Activated naive CD8-positive, alpha-beta T cell treated with anti-CD3 and anti-CD28 coated beads, Interleukin-2, amount 50 U/mL, for 16 hours (primary cell): Measurements from ENCODE around the gene TPSD1.
"Not testable (repeated sequence)": the region's sequence is repeated elsewhere in the genome, so short reads cannot be mapped to it uniquely, and the experiment has no call there.

Source experiments
- DNase-seq: peaks from one replicate; pipeline ENCODE4 v3.0.0-alpha.2; 2020; ENCODE audit warnings: low read depth, low spot score

TPSD1 gene

DNA sequence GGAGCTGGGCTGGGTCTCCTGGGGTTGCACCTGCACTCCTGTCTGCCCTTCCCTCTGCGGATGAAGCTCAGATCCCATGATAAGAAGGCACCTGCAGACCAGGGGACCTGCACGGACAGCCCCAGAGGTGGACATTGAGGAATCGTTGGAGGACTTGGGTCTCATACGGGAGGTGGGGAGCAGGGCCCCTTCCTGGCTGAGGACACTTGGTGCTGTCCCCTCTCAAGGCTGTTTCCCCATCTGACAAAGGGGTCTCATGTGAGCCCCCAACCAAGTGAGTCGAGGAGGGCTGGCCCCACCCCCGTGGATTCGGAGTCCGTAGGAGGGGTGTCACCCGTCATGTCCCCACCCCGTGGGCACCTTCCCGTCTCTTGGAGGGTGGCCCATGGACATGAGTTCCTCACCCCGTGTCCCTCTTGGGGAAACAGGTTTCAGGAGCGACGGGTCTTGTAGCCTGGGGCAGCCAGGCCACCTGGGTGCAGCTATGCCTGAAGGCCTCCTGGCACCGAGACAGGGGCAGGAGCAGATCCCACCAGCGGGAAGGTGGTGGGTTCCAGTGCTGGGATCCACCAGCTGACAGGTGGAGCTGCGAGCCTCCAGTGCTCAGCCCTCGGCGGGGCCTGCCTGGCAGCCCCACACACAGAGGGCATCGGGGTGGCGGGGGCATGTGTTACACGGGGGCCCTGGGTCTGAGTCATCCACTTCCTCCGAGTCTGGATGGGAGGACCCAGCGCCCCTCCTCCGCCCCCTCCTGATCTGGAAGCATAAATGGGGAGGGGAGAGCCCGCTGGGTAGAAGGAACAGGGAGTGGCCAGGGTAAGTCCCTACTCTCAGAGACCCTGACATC lies at the start of gene TPSD1:
TPSD1 (plus strand) TSS at position 794 of the 847 bp plus-strand sequence. CDS start 212 bp downstream, outside the sequence.
- not testable (repeated sequence) for DNase-seq

DNA sequence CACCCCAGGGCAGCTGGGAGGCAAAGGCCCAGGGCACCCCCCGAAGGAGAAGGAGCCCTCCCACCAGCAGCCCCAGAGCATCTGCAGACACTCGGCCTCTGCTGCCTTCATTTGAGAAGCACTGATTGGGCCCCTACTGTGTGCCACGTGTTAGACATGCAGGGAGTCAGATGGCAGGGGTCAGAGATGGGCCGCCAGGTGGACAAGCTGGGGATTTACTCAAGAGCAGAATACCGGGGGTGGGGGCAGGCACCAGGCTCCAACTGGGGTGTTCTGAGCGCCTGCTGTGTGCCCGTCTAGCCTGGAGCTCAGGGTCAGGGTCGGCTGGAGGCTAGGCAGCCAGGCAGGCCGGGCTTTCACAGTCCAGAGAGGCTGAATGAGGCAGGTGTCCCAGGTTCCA lies 49.5 kb upstream of the TPSD1 start:
- DNase-seq = no peak

GRCh38 chr16:1206786-1207185 lies 49.1 kb upstream of the TPSD1 start:
- no peak for DNase-seq

DNA sequence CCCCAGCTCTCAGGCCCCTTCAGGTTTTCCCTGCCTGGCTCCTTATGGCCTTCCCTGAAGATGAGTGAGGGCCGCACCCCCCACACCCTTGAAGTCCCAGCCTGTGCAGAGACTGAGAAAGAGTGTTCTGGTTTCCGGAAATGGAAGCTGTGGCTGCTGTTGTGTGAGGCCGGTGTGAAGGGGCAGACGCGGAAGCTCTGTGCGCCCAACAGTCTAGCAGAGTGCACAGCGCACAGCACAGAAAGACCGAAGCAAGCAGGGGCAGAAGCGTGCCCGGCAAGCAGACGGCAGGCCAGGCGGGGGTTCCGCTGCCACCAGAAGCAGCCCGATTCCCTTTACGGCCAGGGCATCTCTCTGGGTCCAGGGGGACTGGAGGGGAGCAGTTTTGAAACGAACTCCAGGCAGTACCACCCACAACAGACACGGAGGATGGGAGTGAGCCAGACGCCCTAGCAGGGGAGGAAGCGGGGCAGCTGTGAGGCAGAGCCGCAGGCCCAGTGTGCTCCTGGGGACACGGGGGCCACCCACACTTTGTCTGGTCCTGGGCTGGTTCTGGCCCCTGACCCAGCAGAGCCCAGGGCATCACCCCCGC lies 47.5 kb upstream of the TPSD1 start:
- no peak for DNase-seq

DNA sequence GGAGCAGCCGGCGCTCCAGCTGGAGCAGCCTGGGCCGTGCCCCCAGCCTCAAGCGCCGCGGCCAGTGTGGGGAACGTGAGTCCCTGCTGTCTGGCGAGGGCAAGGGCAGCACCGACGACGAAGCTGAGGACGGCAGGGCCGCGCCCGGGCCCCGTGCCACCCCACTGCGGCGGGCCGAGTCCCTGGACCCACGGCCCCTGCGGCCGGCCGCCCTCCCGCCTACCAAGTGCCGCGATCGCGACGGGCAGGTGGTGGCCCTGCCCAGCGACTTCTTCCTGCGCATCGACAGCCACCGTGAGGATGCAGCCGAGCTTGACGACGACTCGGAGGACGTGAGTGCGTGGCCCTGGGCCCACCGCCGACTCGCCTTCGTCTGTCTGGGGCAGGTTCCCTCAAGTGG lies 46.8 kb upstream of the TPSD1 start:
- DNase-seq = no peak

DNA sequence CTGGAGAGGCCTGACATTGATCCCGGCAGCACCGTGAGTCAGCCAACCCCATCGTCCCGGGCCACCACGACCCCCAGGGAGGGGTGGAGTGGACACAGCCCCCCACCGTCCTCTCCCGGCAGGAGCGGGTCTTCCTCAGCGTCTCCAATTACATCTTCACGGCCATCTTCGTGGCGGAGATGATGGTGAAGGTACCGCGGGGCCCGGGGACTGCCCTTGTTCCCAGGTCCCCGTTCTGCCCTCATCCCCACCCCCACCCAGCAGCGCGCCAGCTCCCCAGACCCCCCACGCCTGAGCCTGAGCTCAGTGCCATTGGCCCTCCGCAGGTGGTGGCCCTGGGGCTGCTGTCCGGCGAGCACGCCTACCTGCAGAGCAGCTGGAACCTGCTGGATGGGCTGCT lies 45.4 kb upstream of the TPSD1 start:
- DNase-seq = no peak

DNA sequence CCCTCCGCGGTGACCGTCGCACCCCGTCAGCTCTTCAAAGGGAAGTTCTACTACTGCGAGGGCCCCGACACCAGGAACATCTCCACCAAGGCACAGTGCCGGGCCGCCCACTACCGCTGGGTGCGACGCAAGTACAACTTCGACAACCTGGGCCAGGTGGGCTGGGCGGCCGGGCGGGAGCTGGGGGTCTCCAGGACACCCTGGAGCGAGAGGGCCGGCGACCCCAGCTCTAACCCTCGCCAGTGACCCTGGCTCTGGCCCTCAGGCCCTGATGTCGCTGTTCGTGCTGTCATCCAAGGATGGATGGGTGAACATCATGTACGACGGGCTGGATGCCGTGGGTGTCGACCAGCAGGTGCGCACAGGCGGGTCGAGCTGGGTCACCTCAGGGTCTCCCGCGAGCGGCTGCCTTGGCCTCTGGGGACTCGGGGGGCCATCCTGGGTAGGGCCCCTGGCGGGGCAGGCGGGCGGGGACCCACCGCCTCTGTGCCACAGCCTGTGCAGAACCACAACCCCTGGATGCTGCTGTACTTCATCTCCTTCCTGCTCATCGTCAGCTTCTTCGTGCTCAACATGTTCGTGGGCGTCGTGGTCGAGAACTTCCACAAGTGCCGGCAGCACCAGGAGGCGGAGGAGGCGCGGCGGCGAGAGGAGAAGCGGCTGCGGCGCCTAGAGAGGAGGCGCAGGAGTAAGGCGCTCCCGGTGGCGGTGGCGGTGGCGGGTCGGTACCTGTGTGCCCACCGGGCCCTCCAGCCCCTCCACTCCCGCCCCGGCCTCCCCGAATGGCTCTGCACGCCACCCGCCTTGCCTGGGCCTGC lies 44.2 kb upstream of the TPSD1 start:
- no peak for DNase-seq

GRCh38 chr16:1212616-1213194 lies 43.2 kb upstream of the TPSD1 start:
- no peak for DNase-seq

DNA sequence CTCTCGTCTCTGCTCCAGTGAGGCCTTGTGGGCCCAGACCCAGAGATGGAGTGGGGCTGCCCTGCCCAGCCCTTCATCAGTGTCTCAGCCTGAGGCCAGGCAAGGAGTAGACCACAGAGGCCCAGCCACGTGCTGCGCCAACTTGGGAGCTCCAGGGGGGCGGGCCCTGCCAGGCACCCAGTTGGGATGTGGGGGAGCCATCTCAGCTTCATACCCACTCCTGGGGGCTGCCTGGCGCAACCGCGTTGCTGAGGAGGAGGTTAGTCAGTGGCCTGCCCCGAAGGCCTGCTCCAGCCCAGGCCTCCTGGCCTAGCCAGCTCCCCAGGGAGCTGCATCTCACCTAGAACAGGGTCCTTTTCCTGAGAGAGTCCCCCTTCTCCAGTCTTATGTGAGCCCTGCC lies 42.6 kb upstream of the TPSD1 start:
- no peak for DNase-seq

- DNase-seq = no peak
Observed at GRCh38 chr16:1213796-1214372, 42.0 kb upstream of the TPSD1 start.

DNA sequence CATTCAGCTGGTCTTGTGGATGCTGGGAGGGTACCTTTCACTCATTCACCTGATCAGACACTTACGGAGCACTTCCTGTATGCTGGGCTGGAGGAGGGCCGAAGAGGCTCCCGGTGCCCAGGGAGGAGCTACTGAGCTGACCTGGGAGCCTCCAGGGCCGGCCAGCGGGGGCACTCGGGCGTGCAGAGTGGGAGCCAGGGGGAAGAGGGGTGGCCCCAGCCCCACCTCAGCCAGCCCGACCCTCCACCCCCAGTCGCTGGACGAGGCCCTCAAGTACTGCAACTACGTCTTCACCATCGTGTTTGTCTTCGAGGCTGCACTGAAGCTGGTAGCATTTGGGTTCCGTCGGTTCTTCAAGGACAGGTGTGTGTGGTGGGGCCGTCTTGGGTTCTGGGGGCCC lies 41.1 kb upstream of the TPSD1 start:
- no peak for DNase-seq

DNA sequence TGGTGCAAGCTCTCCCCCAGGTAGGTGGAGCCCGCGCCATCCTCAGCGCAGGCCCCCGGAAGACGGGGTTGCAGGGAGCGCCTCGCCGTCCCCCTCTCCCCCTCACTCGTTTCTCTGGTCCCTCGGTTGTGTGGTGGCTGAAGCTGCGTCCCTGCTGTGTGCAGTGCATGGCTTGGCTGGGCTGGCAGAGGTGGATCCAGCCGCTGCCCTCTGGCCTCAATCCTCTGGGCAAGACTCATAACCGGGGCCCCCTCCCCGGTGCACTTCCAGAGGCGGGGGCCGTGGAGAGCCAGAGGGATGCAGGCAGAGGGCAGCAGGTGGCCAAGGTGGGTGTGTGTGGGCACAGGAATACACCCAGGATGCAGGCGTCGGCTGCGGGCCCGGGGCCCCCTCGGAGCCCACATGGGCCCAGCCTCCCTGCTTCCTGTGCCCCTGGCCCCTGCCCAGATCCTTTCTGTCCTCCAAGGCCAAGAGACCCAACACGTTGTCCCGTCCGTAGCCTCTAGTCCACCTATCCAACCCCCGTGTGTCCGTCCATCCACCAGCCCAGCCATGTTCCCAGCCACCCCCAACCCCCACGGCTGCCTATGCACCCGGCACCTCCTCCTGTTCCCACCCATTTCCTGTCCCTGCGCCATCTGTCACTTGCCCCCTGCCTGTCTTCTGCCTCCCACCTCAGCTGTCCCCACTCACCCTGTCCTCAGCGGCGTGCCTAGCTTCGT lies 40.1 kb upstream of the TPSD1 start:
- no peak for DNase-seq

DNA sequence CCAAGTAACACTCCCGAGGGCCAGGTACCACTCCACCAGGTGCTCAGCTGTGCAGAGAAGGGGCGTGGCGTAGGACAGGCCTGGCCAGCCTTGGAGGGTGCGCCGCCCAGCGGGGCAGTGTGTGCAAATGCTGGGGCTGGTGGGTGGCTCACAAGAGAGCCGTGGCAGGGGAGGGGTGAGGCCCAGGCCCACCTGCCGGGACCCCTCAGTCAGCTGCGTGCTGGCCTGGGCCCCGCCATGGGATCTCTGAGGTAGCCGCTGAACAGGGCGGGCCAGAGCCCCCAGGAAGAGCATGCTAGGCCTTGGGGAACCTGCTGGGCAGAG lies 39.6 kb upstream of the TPSD1 start:
- DNase-seq = no peak

DNA sequence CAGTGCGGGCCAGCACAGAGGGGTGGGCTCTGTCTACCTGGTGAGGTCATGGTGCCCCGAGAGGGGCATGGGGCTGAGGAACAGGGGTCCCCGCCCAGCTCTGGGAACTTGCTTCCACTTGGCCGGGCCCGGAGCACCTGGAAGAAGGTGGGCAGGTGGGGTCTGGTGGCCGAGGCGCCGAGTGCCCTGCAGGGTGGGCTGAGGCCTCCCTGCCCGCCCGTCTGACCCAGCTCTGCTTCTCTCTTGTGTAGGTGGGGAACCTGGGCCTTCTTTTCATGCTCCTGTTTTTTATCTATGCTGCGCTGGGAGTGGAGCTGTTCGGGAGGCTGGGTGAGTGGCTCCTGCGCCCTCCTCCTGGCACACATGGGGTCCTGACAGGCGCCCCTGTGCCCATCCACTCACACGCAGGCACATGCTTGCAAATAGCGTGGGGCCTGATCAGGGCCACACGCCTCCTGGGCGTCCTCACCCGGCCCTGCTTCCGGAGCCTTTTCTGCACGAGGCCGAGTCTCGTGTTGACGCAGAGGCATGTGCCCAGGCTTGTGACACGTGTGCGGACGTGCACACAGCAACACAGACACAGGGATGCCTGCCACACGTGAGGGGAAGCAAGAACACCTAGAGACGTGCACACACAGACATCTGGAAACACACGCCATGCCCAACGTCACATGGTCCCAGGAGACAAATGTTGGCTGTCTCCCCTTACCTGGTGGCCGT lies 39.0 kb upstream of the TPSD1 start:
- DNase-seq = no peak

DNA sequence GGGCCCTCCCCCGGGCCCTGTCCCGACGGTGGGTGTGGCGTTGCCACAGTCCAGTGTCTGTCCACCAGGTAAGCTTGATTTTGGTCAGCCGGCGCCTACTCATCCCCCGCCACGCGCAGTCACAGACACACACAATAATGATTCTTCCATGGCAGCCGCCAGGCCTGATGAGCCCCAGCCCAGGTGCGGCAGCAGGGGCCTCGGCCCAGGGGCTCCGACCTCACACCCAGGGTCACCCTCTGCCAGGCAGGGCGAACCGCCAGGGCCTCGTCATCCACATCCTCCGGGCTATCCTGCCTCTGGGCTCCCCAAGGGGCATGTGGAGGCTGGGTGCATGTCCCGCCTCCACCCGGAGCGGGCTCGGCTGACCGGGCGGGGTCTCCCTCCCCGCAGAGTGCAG lies 38.3 kb upstream of the TPSD1 start:
- DNase-seq = no peak

- DNase-seq = no peak
Observed at GRCh38 chr16:1218061-1218929, 37.6 kb upstream of the TPSD1 start.

DNA sequence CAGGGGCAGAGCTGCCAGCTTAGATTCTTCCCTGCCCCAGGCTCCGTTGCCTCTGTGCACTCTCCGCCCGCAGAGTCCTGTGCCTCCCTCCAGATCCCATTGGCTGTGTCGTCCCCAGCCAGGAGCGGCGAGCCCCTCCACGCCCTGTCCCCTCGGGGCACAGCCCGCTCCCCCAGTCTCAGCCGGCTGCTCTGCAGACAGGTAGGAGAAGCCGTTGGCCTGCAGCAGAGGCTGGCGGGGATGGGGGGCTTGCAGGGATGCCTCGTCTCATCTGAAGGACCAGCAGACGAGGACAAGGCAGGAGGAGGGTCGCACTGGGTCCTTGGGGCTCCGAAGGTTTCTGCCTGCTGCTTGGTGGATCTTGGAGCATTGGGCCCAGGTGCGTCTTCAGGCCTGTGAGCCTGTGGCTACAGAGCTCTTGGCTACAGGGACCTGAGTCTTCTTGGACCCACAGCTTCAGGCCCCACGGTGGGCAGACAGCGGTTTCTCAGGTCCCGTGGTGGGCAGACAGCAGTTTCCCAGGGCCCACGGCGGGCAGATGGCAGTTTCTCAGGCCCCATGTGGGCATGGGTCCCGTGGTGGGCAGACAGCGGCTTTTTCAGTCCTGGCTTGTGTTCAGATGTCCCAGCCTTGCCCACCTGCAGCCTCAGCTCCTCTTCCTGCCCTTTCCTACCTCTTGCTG lies 36.8 kb upstream of the TPSD1 start:
- no peak for DNase-seq

DNA sequence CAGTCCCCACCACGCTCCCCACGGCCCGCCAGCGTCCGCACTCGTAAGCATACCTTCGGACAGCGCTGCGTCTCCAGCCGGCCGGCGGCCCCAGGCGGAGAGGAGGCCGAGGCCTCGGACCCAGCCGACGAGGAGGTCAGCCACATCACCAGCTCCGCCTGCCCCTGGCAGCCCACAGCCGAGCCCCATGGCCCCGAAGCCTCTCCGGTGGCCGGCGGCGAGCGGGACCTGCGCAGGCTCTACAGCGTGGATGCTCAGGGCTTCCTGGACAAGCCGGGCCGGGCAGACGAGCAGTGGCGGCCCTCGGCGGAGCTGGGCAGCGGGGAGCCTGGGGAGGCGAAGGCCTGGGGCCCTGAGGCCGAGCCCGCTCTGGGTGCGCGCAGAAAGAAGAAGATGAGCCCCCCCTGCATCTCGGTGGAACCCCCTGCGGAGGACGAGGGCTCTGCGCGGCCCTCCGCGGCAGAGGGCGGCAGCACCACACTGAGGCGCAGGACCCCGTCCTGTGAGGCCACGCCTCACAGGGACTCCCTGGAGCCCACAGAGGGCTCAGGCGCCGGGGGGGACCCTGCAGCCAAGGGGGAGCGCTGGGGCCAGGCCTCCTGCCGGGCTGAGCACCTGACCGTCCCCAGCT lies 35.7 kb upstream of the TPSD1 start:
- no peak for DNase-seq
